ENCODE measurements around the gene PLXNA4. TPM values are rescaled to one million over a fixed set of nuclear protein-coding genes. Genes with fewer than 3 reads are reported as not detected.

Gene PLXNA4
- polyA plus RNA-seq, 2 of the 4 experiments (the other 2 are of a cell fraction): 0.12 to 0.34 TPM

DNA sequence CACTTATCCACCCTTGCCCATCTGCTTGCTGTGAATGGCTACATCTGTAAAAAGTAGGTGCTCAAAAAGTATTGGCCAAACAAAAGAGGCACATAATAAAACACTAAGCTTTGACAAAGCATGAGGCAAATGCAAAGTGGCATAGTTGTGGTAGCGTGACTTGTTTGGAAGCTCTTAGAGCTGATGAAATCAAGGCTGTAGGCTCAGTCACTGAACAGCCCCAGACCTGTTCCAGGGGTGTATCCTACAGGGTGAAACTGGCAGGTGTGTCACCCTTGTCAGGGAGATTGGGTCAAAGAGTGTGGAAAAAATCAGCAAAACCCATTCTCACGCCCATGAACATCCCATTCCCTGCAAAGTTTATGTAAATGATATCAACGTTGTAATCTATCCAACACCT lies 427.4 kb downstream of the PLXNA4 start:
- Histone ChIP-seq H3K4me3 (no peak overlapping the region), H3K27ac (no peak overlapping the region), H3K4me2 (no peak overlapping the region), H3K9me3 (no peaks in the 10 kb centered on the region), H3K4me1 (peaks cover 19% of the 10 kb centered on the region)
- TF ChIP-seq EHMT2 (IDR thresholded peaks at IDR 0.05; ENCODE audit: low read depth) (no peak), FOSL2 (IDR thresholded peaks at IDR 0.05) (no peak), FOSL2 (CRISPR knock-in tag; IDR thresholded peaks at IDR 0.05) (no peak), CHD2 (IDR thresholded peaks at IDR 0.05; ENCODE audit: low read length, partially characterized antibody) (no peak)
- DNase-seq (ENCODE audit: low read depth in 1 of 2, low spot score in 1 of 2) (no peak), ATAC-seq (no peak), FAIRE-seq (no peak)
- WGBS (ENCODE audit: missing lambda C conversion rate): 72% methylated on average over 3 of the region's 3 CpGs
- ChIA-PET CTCF (interaction anchor here (1.0 to 1.1 kb wide), 2 partner anchors 144 to 289 kb away, joined by 3 to 4 read pairs; no protein-coding TSS in a partner anchor), POLR2A (no interaction called here)

DNA sequence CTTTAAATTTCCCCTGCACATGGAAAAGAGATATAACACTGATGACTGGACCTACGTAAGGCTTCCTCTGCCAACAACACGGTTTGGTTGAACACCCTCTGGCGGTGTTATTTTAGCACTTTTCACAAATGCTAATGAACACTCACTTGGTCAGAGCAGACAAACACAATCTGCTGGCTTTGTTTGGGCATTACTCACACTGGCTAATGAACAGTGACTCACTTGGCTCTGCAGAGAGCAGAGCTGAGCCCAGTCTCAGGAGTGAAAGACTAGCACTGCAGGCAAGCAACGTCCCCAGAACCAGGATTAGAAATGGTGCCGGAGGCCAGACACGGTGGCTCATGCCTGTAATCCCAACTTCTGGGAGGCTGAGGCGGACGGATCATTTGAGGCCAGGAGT lies 430.8 kb downstream of the PLXNA4 start:
- FAIRE-seq: peak; percentile 95
- Histone ChIP-seq H3K9me3 (no peaks in the 10 kb centered on the region), H3K27ac (peak overlapping the region; percentile 58 to 73), H3K4me1 (peaks cover 39% of the 10 kb centered on the region), H3K4me3 (no peak overlapping the region), H3K4me2 (peak overlapping the region; percentile 40)
- TF ChIP-seq MYC (IDR thresholded peaks at IDR 0.05; ENCODE audit: borderline replicate concordance, low read length) (no peak), RNF2 (IDR thresholded peaks at IDR 0.05; ENCODE audit: borderline replicate concordance, low read depth) (no peak), CBX2 (IDR thresholded peaks at IDR 0.05; ENCODE audit: borderline replicate concordance, low read depth) (no peak), HEYL (CRISPR knock-in tag; IDR thresholded peaks at IDR 0.05) (no peak), ZNF302 (CRISPR knock-in tag; IDR thresholded peaks at IDR 0.05) (no peak), FOSL2 (IDR thresholded peaks at IDR 0.05) (0 out of 2 replicates have a peak, but pooled peaks have one; percentile 31), FOSL2 (CRISPR knock-in tag; IDR thresholded peaks at IDR 0.05) (peak; percentile 78), SMC3 (IDR thresholded peaks at IDR 0.05) (peak; percentile 61), POLR2AphosphoS2 (conservative IDR thresholded peaks at IDR 0.05; ENCODE audit: low read length) (no peak), JUNB (IDR thresholded peaks at IDR 0.05) (peak; percentile 74), RAD21 (conservative IDR thresholded peaks at IDR 0.05 in 1 of 2, IDR thresholded peaks at IDR 0.05 in 1 of 2) (peak; percentile 46 to 49)
- TF ChIP-seq, protein P1, sequence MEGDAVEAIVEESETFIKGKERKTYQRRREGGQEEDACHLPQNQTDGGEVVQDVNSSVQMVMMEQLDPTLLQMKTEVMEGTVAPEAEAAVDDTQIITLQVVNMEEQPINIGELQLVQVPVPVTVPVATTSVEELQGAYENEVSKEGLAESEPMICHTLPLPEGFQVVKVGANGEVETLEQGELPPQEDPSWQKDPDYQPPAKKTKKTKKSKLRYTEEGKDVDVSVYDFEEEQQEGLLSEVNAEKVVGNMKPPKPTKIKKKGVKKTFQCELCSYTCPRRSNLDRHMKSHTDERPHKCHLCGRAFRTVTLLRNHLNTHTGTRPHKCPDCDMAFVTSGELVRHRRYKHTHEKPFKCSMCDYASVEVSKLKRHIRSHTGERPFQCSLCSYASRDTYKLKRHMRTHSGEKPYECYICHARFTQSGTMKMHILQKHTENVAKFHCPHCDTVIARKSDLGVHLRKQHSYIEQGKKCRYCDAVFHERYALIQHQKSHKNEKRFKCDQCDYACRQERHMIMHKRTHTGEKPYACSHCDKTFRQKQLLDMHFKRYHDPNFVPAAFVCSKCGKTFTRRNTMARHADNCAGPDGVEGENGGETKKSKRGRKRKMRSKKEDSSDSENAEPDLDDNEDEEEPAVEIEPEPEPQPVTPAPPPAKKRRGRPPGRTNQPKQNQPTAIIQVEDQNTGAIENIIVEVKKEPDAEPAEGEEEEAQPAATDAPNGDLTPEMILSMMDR (IDR thresholded peaks at IDR 0.05): peak; percentile 34
- TF ChIP-seq, protein P2, sequence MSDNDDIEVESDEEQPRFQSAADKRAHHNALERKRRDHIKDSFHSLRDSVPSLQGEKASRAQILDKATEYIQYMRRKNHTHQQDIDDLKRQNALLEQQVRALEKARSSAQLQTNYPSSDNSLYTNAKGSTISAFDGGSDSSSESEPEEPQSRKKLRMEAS (IDR thresholded peaks at IDR 0.05): peak; percentile 56; the same call in 1 of the 2 replicates
- TF ChIP-seq, protein P3, sequence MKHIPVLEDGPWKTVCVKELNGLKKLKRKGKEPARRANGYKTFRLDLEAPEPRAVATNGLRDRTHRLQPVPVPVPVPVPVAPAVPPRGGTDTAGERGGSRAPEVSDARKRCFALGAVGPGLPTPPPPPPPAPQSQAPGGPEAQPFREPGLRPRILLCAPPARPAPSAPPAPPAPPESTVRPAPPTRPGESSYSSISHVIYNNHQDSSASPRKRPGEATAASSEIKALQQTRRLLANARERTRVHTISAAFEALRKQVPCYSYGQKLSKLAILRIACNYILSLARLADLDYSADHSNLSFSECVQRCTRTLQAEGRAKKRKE (CRISPR knock-in tag; IDR thresholded peaks at IDR 0.05; ENCODE audit: low read depth): no peak
- ChIA-PET POLR2A (interaction anchor here (0.7 kb wide), 1 partner anchor 192 kb away, joined by 3 read pairs; no protein-coding TSS in a partner anchor), CTCF (interaction anchor here (1.1 to 3.6 kb wide), 9 partner anchors 8 to 286 kb away, joined by 3 to 12 read pairs (median 4); no protein-coding TSS in a partner anchor)
- WGBS (ENCODE audit: missing lambda C conversion rate): 8% methylated on average over 8 of the region's 8 CpGs
- peak; percentile 91 to 94 for ATAC-seq
- peak; percentile 74 to 80 for DNase-seq (ENCODE audit: low read depth in 1 of 2, low spot score in 1 of 2)

DNA sequence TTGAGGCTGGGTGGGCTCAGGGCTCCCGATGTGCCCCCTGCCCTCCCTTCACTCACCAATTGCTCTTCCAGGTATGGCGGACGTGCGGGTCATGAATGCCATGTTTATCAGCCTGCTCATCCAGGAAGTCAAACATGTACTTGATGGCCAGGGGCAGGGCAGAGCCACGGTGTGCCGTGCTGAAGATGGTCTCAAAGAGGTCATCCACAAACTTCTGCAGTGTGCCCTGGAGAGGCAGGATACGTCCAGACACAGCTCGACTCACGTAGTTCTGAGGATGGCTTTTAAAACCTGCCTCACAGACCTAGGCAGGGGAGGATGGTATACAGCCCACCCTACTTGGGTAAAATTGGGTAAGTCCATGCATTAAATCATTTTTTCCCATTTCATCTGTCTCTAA lies 431.2 kb downstream of the PLXNA4 start:
- WGBS (ENCODE audit: missing lambda C conversion rate): 75% methylated on average over 9 of the region's 9 CpGs
- CTCF ChIA-PET: interaction anchor here (1.1 to 3.6 kb wide), 9 partner anchors 8 to 285 kb away, joined by 3 to 12 read pairs (median 4); no protein-coding TSS in a partner anchor
- peak; percentile 22 to 64; a peak in 3 of 6 replicates for ATAC-seq

More for the DNA sequence above, 431.2 kb downstream of the PLXNA4 start:
- no peak for FAIRE-seq
- H3K27ac ChIP-seq: peak overlapping the region; percentile 58 to 73
- no peak overlapping the region for H3K4me3 ChIP-seq
- H3K4me2 ChIP-seq: peak overlapping the region; percentile 40
- POLR2A ChIA-PET: interaction anchor here (0.7 kb wide), 1 partner anchor 192 kb away, joined by 3 read pairs; no protein-coding TSS in a partner anchor
- peaks cover 43% of the 10 kb centered on the region for H3K4me1 ChIP-seq
- TF ChIP-seq RARB (CRISPR knock-in tag; IDR thresholded peaks at IDR 0.05) (no peak), ZFP36 (IDR thresholded peaks at IDR 0.05; ENCODE audit: borderline replicate concordance, partially characterized antibody) (no peak), SMC3 (IDR thresholded peaks at IDR 0.05) (no peak), CHD2 (IDR thresholded peaks at IDR 0.05; ENCODE audit: low read length, partially characterized antibody) (no peak), HOXA7 (CRISPR knock-in tag; IDR thresholded peaks at IDR 0.05) (no peak), EHMT2 (IDR thresholded peaks at IDR 0.05; ENCODE audit: low read depth) (no peak), ESRRA (IDR thresholded peaks at IDR 0.05; ENCODE audit: borderline replicate concordance, low read length) (no peak)
- TF ChIP-seq, protein P2 (IDR thresholded peaks at IDR 0.05): no peak
- TF ChIP-seq, protein P4, sequence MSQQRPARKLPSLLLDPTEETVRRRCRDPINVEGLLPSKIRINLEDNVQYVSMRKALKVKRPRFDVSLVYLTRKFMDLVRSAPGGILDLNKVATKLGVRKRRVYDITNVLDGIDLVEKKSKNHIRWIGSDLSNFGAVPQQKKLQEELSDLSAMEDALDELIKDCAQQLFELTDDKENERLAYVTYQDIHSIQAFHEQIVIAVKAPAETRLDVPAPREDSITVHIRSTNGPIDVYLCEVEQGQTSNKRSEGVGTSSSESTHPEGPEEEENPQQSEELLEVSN (IDR thresholded peaks at IDR 0.05; ENCODE audit: borderline replicate concordance, low read depth): no peak; the same call in 1 of the 2 replicates
- TF ChIP-seq, protein P5, sequence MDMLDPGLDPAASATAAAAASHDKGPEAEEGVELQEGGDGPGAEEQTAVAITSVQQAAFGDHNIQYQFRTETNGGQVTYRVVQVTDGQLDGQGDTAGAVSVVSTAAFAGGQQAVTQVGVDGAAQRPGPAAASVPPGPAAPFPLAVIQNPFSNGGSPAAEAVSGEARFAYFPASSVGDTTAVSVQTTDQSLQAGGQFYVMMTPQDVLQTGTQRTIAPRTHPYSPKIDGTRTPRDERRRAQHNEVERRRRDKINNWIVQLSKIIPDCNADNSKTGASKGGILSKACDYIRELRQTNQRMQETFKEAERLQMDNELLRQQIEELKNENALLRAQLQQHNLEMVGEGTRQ (IDR thresholded peaks at IDR 0.05): no peak
- no peaks in the 10 kb centered on the region for H3K9me3 ChIP-seq
- DNase-seq (ENCODE audit: low read depth in 1 of 2, low spot score in 1 of 2): no peak

Data from A549 (cell line).